HCT116 (cell line): Measurements from ENCODE around the gene TEAD1. TPM values are rescaled to one million over a fixed set of nuclear protein-coding genes. Genes with fewer than 3 reads are reported as not detected.

Source experiments
- ATAC-seq: fragments of 200-7000 bp; cut with Tn5 transposase; 2 replicates; pipeline ENCODE4 v1.9.1; 2020; ENCODE audit warnings: mild to moderate bottlenecking, moderate library complexity
- BruUV-seq: library from RNA; stranded (reverse); fragments of 400-500 nt; replicated peaks from 2 replicates; lab custom pipeline; 2021; lab: Mats Ljungman, UMichigan
- CTCF ChIA-PET: fragments of 300-600 bp; sonication (Branson Sonifier 250); formaldehyde crosslinking; loops from one replicate; lab custom pipeline; 2021; ENCODE audit warnings: antibody characterized with exemption; lab: Charles Lee
- POLR2A ChIA-PET: fragments of 300-600, 350-600 bp; sonication (Branson Sonifier 250); formaldehyde crosslinking; loops from one replicate; lab custom pipeline; 2021; ENCODE audit warnings: antibody characterized with exemption; lab: Charles Lee
- RAD21 ChIA-PET, 2 experiments: fragments of 300-600 bp; sonication (Branson Sonifier 250); formaldehyde crosslinking; loops; one replicate each; lab custom pipeline; 2023; ENCODE audit warnings: low total read pairs in 2 of 2; ENCODE audit not compliant: uncharacterized antibody in 2 of 2, unreplicated experiment in 2 of 2, low non-redundant PET in 1 of 2; lab: Charles Lee
- DNase-seq: peaks from one replicate; pipeline ENCODE4 v3.0.0-alpha.2; 2010; ENCODE audit warnings: low read depth, low spot score
- H2AFZ ChIP-seq: fragments of 200-600 bp; shearing (Covaris generic), sonication (generic); 2 replicates; pipeline ENCODE4 v1.6.1; 2017; ENCODE audit warnings: low read depth, mixed run types, mixed read lengths, antibody characterized with exemption, low read length; ENCODE audit not compliant: poor library complexity, severe bottlenecking
- H3K27ac ChIP-seq: 2 replicates; pipeline ENCODE4 v1.5.1; 2012; ENCODE audit warnings: low read depth, low read length
- H3K27me3 ChIP-seq: fragments of 200-600 bp; sonication (generic); 2 replicates; pipeline ENCODE4 v1.6.1; 2016; ENCODE audit warnings: mixed run types, low read length, mixed read lengths; ENCODE audit not compliant: insufficient read depth
- H3K36me3 ChIP-seq, 2 experiments: fragments of 200-500 bp in 1 of 2; fragments of 200-600 bp in 1 of 2; sonication (Bioruptor generic) in 1 of 2; sonication (generic) in 1 of 2; 2 replicates each; pipeline versions ENCODE4 v1.5.1 to v1.6.1; 2014 to 2016; ENCODE audit warnings: low read length in 2 of 2, inconsistent platforms in 1 of 2, mixed read lengths in 1 of 2, mixed run types in 1 of 2; ENCODE audit not compliant: insufficient read depth in 2 of 2, control insufficient read depth in 1 of 2
- H3K4me1 ChIP-seq, 2 experiments: fragments of 200-600 bp in 1 of 2; sonication (generic) in 1 of 2; 2 replicates each; pipeline versions ENCODE4 v1.5.1 to v1.6.1; 2012 to 2017; ENCODE audit warnings: low read length in 2 of 2, inconsistent platforms in 1 of 2, mild to moderate bottlenecking in 1 of 2, mixed read lengths in 1 of 2, mixed run types in 1 of 2, moderate library complexity in 1 of 2; ENCODE audit not compliant: insufficient read depth in 2 of 2, control insufficient read depth in 1 of 2
- H3K4me2 ChIP-seq: fragments of 200-600 bp; sonication (generic); 2 replicates; pipeline ENCODE4 v1.6.1; 2017; ENCODE audit warnings: mixed run types, low read length, mixed read lengths
- H3K4me3 ChIP-seq, 2 experiments: fragments of 200-600 bp in 1 of 2; sonication (generic) in 1 of 2; replicated peaks in 1 of 2; 2 replicates each; pipeline ENCODE4 v1.5.1; 2011 to 2016; ENCODE audit warnings: low read length in 2 of 2, control low read depth in 1 of 2, low read depth in 1 of 2, mild to moderate bottlenecking in 1 of 2, mixed read lengths in 1 of 2, mixed run types in 1 of 2
- H3K79me2 ChIP-seq: fragments of 200-600 bp; sonication (generic); 2 replicates; pipeline ENCODE4 v1.6.1; 2017; ENCODE audit warnings: mild to moderate bottlenecking, mixed run types, low read length, moderate library complexity, mixed read lengths; ENCODE audit not compliant: insufficient read depth
- H3K9ac ChIP-seq: fragments of 200-600 bp; sonication (generic); 2 replicates; pipeline ENCODE4 v1.6.1; 2016; ENCODE audit warnings: low read length, mixed read lengths
- H3K9me2 ChIP-seq: fragments of 200-600 bp; sonication (generic), shearing (Covaris generic); 2 replicates; pipeline ENCODE4 v1.6.1; 2017; ENCODE audit warnings: mixed run types, mild to moderate bottlenecking, moderate library complexity; ENCODE audit not compliant: insufficient read depth
- H3K9me3 ChIP-seq, 2 experiments: fragments of 200-500 bp in 1 of 2; fragments of 200-600 bp in 1 of 2; sonication (Bioruptor generic) in 1 of 2; sonication (generic) in 1 of 2; 2 replicates each; pipeline ENCODE4 v1.6.1; 2014 to 2017; ENCODE audit warnings: low read length in 2 of 2, mixed read lengths in 2 of 2, inconsistent platforms in 1 of 2, low read depth in 1 of 2, mild to moderate bottlenecking in 1 of 2, mixed run types in 1 of 2, moderate library complexity in 1 of 2; ENCODE audit not compliant: control insufficient read depth in 1 of 2, insufficient read depth in 1 of 2
- H4K20me1 ChIP-seq: fragments of 200-600 bp; sonication (generic), shearing (Covaris generic); 2 replicates; pipeline ENCODE4 v1.6.1; 2017; ENCODE audit warnings: mixed run types, mild to moderate bottlenecking, moderate library complexity; ENCODE audit not compliant: insufficient read depth
- ATF3 ChIP-seq: IDR thresholded peaks from 2 replicates; pipeline ENCODE4 v1.6.1; 2012
- CTCF ChIP-seq, 3 experiments: fragments of 200-600 bp in 1 of 3; sonication (generic) in 1 of 3; IDR thresholded peaks in 2 of 3; conservative IDR thresholded peaks in 1 of 3; 2 replicates each; pipeline ENCODE4 v1.5.1; 2012 to 2017; ENCODE audit warnings: low read depth in 2 of 3, low read length in 2 of 3, antibody characterized with exemption in 1 of 3, borderline replicate concordance in 1 of 3, control low read depth in 1 of 3, mild to moderate bottlenecking in 1 of 3, mixed read lengths in 1 of 3, mixed run types in 1 of 3, moderate library complexity in 1 of 3; ENCODE audit not compliant: insufficient read depth in 1 of 3
- EZH2phosphoT487 ChIP-seq: fragments of 200-600 bp; IDR thresholded peaks from 2 replicates; pipeline ENCODE4 v1.6.1; 2018; ENCODE audit warnings: antibody characterized with exemption, borderline replicate concordance
- JUND ChIP-seq: IDR thresholded peaks from 2 replicates; pipeline ENCODE4 v1.6.1; 2012
- RAD21 ChIP-seq: IDR thresholded peaks from 2 replicates; pipeline ENCODE4 v1.6.1; 2012; ENCODE audit warnings: low read depth, mild to moderate bottlenecking
- SP1 ChIP-seq: IDR thresholded peaks from 2 replicates; pipeline ENCODE4 v1.6.1; 2012; ENCODE audit warnings: low read depth
- SRF ChIP-seq: IDR thresholded peaks from 2 replicates; pipeline ENCODE4 v1.6.1; 2012; ENCODE audit warnings: low read depth
- ZNF274 ChIP-seq: fragments of 200-500 bp; sonication (Bioruptor generic); IDR thresholded peaks from 2 replicates; pipeline ENCODE4 v1.6.1; 2014; ENCODE audit warnings: mild to moderate bottlenecking, low read depth, low read length, inconsistent platforms
- intact Hi-C: fragments of 100-400 bp; cut with micrococcal nuclease; formaldehyde crosslinking; loops from 2 replicates; pipeline ENCODE4 v1.10.0; 2022
- total RNA-seq: library from RNA; stranded (reverse); gene quantifications from one replicate; pipeline ENCODE4 v1.2.1, GENCODE V29; 2021; ENCODE audit not compliant: unreplicated experiment

Gene TEAD1
- total RNA-seq, 1 experiment from 2014 or later, result 103 TPM

- Histone ChIP-seq H3K9ac (no peak overlapping the region), H4K20me1 (peaks cover 8% of the 10 kb centered on the region; the same call in 1 of the 2 replicates), H3K79me2 (peaks cover 94% of the 10 kb centered on the region), H3K9me3 (no peaks in the 10 kb centered on the region), H3K4me2 (no peak overlapping the region), H3K27ac (no peak overlapping the region), H3K4me1 (peaks cover 44 to 45% of the 10 kb centered on the region in 2 experiments), H3K4me3 (no peak overlapping the region), H2AFZ (no peak overlapping the region), H3K9me2 (no peaks in the 10 kb centered on the region), H3K36me3 (no peaks in the 10 kb centered on the region), H3K27me3 (no peaks in the 10 kb centered on the region)
- no peak for ATAC-seq
- TF ChIP-seq ZNF274 (no peak), RAD21 (no peak), ATF3 (no peak), EZH2phosphoT487 (no peak), SRF (no peak), JUND (no peak), CTCF (IDR thresholded peaks at IDR 0.05 in 2 of 3, conservative IDR thresholded peaks at IDR 0.05 in 1 of 3; ENCODE audit: borderline replicate concordance in 1 of 3, insufficient read depth in 1 of 3, low read depth in 2 of 3, low read length in 2 of 3) (no peak)
- RAD21 ChIA-PET, result no interaction called here
- intact Hi-C loops, result no loop called here
- POLR2A ChIA-PET, result no interaction called here
- DNase-seq, result no peak
- no TSS peak for BruUV-seq
- CTCF ChIA-PET, result interaction anchor here (1.2 kb wide), 2 partner anchors 9 to 13 kb away, joined by 3 to 4 read pairs; no protein-coding TSS in a partner anchor
Measured at GRCh38 chr11:12733091-12733490, 58.9 kb downstream of the TEAD1 start.

GRCh38 chr11:12734625-12735024 is 60.4 kb downstream of the TEAD1 start:
- Histone ChIP-seq H3K9ac (no peak overlapping the region), H3K36me3 (no peaks in the 10 kb centered on the region), H3K4me2 (no peak overlapping the region), H2AFZ (no peak overlapping the region), H3K27me3 (no peaks in the 10 kb centered on the region), H3K4me3 (no peak overlapping the region), H3K9me2 (no peaks in the 10 kb centered on the region), H3K79me2 (peaks cover 89% of the 10 kb centered on the region), H4K20me1 (peaks cover 8% of the 10 kb centered on the region; the same call in 1 of the 2 replicates), H3K27ac (no peak overlapping the region), H3K9me3 (no peaks in the 10 kb centered on the region), H3K4me1 (peaks cover 29 to 30% of the 10 kb centered on the region in 2 experiments; a peak in 3 of 4 replicates)
- RAD21 ChIA-PET, result no interaction called here
- TF ChIP-seq SP1, result no peak
- no TSS peak for BruUV-seq
- CTCF ChIA-PET, result no interaction called here
- no peak for ATAC-seq
- POLR2A ChIA-PET, result interaction anchor here (0.8 kb wide), 1 partner anchor 12 kb away, joined by 3 read pairs; no protein-coding TSS in a partner anchor
- intact Hi-C loops, result no loop called here
- DNase-seq, result no peak
